ENCODE measurements around the gene KLHL40.

KLHL40 gene

GRCh38 chr3:42728056-42728455, 42.7 kb downstream of the KLHL40 start:
- DNase-seq = no peak

DNA sequence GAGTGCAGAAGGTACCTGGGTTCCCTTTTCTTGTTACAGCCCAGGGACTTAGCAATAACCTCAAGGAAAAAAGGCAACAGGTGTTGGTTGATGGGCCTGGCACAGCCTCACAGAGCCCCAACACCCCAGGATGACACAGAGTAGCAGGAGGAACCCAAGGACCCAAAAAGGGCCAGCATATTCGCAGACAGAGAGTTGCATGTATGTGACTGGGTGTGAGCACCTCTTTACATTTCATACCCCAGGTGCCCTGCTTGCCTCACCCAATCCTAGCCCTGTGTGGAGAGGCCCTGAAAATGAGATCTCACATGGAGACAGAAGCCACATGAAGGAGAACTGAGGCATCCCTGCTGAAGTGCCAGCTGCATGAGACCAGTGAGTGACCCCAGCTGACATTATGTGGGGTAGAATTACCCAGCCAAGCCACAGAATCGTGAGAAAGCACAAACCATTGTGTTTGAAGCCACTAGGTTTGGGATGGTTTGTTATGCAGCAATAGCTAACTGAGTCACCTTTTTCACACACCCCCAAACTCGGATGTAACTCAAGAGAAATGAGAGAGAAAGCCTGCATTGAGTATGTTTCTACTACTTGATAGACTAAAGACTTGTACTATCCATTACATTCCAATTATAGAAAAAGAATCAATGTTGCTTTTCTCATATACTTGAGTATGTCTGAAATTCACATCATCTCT, 43.5 kb downstream of the KLHL40 start:
- DNase-seq = no peak

DNA sequence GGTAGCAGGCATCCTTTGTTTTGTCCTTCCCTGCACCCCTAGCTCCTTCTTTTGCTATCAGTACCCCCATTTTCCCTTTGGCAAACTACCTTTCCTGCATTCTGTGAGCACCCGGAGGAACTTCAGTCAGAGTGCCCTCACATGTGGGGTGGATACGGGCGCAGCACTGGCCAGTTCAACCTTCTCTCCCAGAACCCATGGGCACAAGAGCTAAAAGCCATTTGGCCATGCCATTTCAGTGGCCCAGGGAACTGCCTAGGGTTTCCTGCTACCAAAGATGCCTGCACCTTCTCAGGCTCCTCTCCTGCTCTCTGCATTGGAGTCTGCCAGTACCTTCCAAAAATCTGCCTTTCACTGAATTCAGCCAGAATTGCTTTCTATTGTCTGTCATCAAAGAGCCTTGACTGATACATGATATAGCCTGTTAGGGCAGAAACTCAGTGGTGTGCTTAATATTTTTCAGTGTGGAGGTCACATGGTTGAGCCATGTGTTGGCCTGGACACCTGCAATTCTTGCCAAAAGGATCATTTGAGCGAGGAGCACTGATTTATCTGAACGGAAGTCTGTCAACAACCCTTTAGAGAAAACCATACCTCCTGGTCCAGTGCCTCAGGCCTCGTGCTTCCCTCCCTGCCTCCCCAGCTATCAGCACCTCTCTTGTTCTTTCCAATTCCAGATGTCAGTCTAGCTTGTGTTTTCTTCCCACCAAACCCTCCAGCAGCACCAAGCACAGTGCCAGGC, 44.2 kb downstream of the KLHL40 start:
- DNase-seq = no peak

DNA sequence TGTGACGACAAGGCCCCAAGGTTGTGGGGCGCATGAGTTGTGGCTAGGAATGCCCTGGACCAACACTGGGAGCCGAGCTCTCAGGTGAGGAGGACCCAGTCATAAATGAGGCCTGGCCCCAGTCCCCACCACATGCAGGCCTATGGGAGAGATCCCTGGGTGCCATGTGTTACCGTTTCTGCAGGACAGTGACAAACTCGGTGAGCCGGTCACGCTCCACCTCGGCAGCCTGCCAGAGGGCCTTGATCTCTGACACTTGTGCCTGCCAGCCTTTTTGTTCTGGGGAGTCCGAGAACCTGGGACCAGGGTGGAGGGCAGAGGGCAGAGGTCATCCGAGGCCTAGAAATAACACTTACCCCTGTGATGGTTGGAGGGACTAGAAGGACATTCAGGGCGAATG, 45.0 kb downstream of the KLHL40 start:
- no peak for DNase-seq

DNA sequence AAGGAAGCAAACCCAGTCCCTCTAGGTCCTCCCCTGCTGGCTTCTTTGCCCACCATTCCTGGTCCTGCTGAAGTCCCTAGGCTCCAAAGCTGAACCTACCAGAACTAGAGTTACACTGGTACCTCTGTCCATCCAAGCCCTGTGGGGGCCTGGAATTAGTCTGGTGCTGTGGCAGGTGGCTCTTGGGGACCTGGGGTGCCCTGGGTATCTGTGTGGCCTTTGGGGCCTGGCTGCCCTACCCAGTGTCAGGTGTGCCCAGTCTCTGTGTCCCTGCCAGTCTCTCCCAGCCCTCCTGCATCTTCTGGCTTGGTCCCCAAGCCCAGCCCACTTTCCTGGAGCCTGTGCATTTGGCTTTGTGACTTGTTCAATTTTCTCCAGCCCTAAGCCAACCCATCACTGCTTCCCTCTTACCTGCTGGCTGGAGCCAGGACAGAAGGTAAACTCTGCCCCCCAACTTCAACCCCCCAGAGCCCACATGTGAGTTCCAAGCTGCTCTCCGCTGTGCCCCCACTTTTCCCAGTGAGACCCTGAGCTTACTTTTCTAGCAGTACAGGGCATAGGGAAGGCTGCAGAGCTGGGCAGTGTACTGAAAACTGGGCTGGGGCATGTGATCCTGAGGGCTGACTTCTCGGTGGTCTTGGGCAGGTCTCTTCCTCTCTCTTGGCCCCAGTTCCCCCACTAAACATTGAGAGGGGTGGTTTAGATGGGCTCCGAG, 45.5 kb downstream of the KLHL40 start:
- DNase-seq = no peak

GRCh38 chr3:42731476-42732195, 46.3 kb downstream of the KLHL40 start:
- DNase-seq = no peak

- DNase-seq = no peak
Observed at GRCh38 chr3:42732196-42732828, 47.0 kb downstream of the KLHL40 start.

DNA sequence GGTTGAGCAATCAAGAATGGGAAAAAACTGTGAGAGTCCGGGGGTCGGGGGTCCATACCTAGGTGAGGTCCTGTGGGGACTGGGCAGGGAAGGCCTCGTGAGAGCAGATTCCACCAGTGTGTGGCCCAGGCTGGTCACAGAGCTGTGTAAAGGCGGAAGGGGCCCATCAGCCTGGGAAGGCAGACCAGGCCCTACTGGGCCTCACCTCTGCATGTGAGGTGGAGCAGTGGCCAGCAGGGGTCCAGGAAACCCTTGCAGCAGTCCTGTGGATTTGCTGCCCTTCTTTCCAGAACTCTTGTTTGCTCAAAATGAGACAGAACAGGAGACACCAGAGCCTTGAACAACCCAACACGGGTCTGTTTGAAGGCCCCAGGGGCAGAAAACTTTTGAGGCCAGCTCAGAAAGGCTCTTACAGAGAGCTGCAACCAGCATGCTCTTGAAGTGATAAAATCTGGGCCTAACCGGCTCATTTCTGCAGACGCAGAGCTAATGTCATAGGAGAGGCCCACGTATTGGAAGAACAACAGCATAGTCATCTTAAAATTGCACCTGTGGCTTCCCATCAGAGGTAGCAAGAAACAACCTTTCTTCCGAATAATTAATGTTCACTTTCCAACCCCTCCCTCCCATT, 47.6 kb downstream of the KLHL40 start:
- no peak for DNase-seq

DNA sequence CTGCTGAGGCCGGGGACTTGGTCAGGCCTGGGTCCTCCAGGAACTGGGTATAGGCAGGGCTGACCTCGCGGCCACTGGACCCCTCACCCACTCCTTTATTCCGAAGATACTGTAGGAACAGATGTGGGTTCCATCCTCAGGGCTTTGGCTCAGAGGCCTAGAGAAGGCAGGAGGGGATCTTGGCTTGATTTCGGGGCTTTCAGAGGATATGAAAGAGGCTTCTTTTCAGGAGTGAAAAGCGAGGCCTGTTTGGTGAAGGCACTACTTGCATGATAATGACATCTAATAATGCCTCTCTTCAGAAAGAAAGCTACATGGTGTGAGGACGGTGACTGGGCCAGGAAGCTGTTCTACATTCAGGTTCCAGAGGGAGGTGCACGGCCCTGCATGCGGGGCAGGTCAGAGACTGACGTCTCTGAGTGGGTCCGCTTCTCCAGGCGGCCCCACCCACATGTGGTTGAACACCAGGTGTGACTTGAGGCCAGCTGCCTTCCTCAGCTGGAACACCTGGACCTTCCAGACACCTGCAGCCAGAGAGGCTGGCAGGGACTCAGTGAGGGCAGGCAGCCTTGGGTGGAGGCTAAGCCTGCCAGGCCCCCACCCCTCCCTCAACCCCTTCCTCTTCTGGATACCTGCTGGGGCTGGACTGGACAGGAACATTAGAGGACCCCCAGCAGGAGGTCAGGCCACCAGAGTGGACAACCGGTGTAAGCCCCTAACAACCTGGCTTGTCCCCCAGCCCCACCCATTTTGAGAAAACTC, 48.3 kb downstream of the KLHL40 start:
- DNase-seq = no peak

DNA sequence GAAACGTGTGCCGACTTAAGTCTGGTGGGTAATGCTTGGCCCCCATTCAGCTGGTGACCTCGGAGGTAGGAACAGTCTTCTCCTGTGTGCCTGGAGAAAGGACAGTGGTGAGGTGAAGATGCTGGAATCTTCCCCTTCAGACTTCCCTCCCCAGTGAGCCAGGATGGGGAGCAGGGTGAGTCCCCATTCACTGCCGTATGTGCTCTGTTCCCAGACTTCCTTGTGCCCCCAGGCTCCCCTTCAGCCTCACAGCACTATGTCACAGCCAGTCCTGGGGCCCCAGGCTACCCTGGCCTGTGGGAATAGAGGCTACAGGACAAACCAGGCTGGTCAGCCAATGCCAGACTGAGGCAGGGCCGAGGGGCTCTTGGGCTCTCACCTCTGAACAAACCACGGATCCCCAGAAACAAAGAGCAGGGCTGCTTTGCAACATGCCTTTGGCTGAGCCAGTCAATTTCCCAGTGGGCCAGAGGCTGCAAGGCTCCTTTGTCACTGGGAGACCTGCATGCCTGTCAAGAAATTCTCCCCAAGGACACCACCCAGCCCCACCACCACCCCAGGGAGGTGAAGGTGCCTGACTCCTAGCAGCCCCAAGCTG, 49.0 kb downstream of the KLHL40 start:
- DNase-seq = no peak

- no peak for DNase-seq
Observed at GRCh38 chr3:42735019-42735418, 49.7 kb downstream of the KLHL40 start.

DNA sequence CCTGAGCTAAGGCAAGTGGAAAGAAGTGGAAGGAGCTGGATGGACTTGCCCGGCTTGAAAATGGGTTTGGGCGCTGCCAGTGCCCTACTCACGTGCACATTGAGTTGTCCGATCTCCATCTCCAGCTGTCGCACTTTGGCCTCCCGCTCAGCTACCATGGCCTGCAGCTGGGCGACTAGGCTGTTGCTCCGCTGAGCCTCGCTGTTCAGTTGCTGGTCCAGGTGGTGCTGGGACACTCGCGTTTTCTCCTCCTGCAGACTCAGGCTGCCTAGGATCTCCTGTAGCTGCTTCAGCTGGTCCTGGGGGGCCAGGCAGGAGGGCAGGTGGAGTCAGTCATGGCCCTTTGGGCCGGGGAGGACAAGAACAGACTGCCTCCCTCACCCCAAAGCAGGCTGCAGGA, 50.3 kb downstream of the KLHL40 start:
- DNase-seq = no peak

DNA sequence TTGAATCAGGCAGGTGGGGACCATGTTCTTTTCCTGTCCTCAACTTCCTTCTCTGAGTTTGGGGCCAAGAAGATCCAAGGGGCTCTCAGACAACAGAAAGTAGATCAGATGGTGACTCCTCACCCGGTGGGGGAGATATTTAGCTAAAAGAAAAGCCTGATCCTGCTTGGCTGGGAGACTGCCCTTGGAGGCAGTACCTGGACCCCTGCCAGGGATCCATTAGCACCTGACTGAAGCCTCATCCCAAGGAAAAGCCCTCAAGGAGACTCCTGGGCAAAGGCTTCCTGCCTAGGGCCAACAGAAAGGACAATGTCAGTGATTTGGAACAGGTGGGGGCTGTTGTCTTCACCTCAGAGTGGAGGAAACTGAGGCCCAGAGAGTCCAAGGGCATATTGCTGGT, 50.7 kb downstream of the KLHL40 start:
- DNase-seq = no peak

DNA sequence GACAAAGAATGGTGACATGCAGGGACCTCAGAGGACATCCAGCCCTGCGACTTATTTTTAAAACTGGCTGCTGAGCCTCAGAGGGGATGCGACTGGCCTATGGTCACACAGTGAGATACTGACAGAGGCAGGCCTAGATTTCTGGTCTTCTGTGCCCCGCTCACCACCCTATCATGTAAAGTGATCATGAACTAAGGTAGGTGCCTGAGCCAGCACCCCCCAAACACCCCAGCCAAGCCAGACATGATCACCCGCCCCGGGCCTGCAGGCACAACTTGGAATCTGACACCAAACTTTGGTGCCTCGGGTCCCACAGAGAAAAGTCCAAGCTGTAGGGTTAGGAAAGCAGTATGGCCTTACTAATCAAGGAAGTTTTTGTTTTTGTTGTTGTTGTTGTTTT, 51.2 kb downstream of the KLHL40 start:
- no peak for DNase-seq

DNA sequence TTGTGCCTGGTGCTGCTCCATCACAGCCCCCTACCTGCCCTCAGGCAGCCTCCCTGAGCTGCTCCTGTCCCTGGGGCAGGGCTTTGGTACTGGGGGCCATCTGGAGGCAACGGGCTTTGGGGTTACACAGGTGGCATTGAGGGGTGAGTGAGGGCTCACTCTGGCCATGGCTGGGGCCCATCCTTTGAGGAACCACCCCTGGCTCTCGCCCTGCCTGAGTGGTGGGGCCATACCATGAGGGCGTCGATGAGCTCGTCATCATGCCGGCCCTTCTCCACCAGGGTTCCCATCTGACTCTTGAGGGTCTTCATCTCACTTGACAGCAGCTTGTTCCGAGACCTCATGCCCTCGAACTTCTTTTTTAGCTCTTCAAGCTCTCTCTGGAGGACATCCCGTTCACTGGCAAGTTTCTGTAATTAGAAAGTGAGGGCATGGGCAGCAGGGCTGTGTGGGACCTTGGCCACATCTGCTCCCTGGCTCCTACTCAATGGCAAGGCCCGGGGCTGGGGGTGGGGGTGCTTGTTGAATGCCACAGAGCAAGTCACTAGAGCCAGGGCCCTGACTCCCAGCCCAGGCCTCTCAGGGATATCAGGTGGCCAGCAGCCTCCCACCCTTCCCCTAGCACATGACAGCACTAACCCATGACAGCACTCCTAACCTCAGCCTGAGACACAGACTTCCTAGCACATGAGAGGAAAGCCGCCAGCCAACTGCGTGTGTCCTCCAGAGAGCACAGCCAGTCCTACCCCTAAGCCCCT, 54.2 kb downstream of the KLHL40 start:
- no peak for DNase-seq

DNA sequence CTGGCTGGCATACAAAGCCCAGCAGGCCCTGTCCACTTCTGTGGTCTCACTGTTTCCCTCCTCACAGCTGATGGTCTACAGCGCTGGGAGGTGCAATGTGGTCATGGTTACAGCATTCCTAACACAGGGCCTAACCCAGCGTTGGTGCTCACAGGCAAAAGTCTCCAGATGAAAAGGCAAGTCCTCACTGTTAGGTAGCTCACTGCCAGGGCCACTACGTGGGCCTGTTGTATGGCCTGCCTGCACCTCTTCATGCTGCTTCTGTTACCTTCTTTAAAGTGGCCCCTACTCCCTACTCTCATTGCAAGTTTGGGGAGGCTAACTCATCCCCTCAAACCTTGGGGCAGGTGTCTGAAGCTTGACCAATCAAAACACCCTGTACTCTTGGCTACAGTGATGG, 56.5 kb downstream of the KLHL40 start:
- DNase-seq = no peak
